K562 (cell line): ENCODE results near the gene GZMB. TPM values are rescaled to one million over a fixed set of nuclear protein-coding genes. Genes with fewer than 3 reads are reported as not detected.

ENCODE experiments used
- ATAC-seq: fragments of 200-7000 bp; cut with Tn5 transposase; 3 replicates; pipeline ENCODE4 v1.9.1; 2020; ENCODE audit warnings: moderate library complexity
- BruUV-seq: library from RNA; stranded (reverse); fragments of 400-500 nt; replicated peaks from 2 replicates; lab custom pipeline; 2021; lab: Mats Ljungman, UMichigan
- CTCF ChIA-PET: fragments of 300-600 bp; formaldehyde crosslinking; extraction: SDS; loops from one replicate; lab custom pipeline; 2021; ENCODE audit warnings: low intra/inter-chr PET ratio; lab: Yijun Ruan, JAX
- POLR2A ChIA-PET: fragments of 300-600, 350-650 bp; sonication (Branson Sonifier 250); formaldehyde crosslinking; extraction: SDS; loops from one replicate; lab custom pipeline; 2021; ENCODE audit warnings: antibody characterized with exemption, inconsistent platforms; lab: Yijun Ruan, JAX
- DNase-seq, 4 experiments: peaks; one replicate each; pipeline versions ENCODE4 v3.0.0 to v3.0.0-alpha.2; 2011 to 2018; ENCODE audit warnings: low spot score in 3 of 4, mixed read lengths in 3 of 4; ENCODE audit errors: extremely low read depth in 1 of 4
- FAIRE-seq: peaks from 2 replicates; lab custom pipeline; 2011; peaks lifted over from hg19 to GRCh38; lab: Jason Lieb, UNC
- H2AFZ ChIP-seq: 2 replicates; pipeline ENCODE4 v1.6.0; 2011; ENCODE audit warnings: low read depth, low read length, control low read depth, inconsistent platforms
- H3K27ac ChIP-seq: fragments of 200-600 bp; 3 replicates; pipeline ENCODE4 v1.8.0; 2011; ENCODE audit warnings: low read depth, mild to moderate bottlenecking, control low read depth, inconsistent platforms, low read length, moderate library complexity, mixed read lengths; ENCODE audit errors: extremely low read depth
- H3K27me3 ChIP-seq, 2 experiments: fragments of 300-600 bp in 1 of 2; 2 replicates in 1 of 2; 3 replicates in 1 of 2; pipeline versions ENCODE4 v1.6.0 to v1.8.0; 2011; ENCODE audit warnings: inconsistent platforms in 2 of 2, low read length in 2 of 2, mild to moderate bottlenecking in 1 of 2, mixed read lengths in 1 of 2, moderate library complexity in 1 of 2; ENCODE audit not compliant: control insufficient read depth in 2 of 2, insufficient read depth in 2 of 2
- H3K36me3 ChIP-seq: fragments of 300-600 bp; 3 replicates; pipeline ENCODE4 v1.8.0; 2011; ENCODE audit warnings: mild to moderate bottlenecking, low read length, inconsistent platforms; ENCODE audit not compliant: control insufficient read depth, insufficient read depth
- H3K4me1 ChIP-seq, 2 experiments: fragments of 200-600 bp in 1 of 2; replicated peaks in 1 of 2; 2 replicates in 1 of 2; 3 replicates in 1 of 2; pipeline versions ENCODE4 v1.5.1 to v1.8.0; 2011; ENCODE audit warnings: inconsistent platforms in 2 of 2, low read length in 2 of 2, mild to moderate bottlenecking in 1 of 2, mixed read lengths in 1 of 2, moderate library complexity in 1 of 2; ENCODE audit not compliant: control insufficient read depth in 2 of 2, insufficient read depth in 2 of 2
- H3K4me2 ChIP-seq: 2 replicates; pipeline ENCODE4 v1.6.1; 2011; ENCODE audit warnings: low read length, control low read depth, inconsistent platforms, mixed read lengths; ENCODE audit not compliant: insufficient read depth
- H3K4me3 ChIP-seq: fragments of 200-600 bp; sonication (generic), shearing (Covaris generic); 2 replicates; pipeline ENCODE4 v1.5.1; 2016; ENCODE audit warnings: control low read depth, inconsistent platforms
- H3K79me2 ChIP-seq: fragments of 200-600 bp; 3 replicates; pipeline ENCODE4 v1.8.0; 2011; ENCODE audit warnings: low read length, inconsistent platforms; ENCODE audit not compliant: control insufficient read depth, insufficient read depth
- H3K9ac ChIP-seq, 2 experiments: 2 replicates each; pipeline versions ENCODE4 v1.6.0 to v1.6.1; 2011; ENCODE audit warnings: low read depth in 2 of 2, low read length in 2 of 2, control low read depth in 1 of 2, inconsistent platforms in 1 of 2, mild to moderate bottlenecking in 1 of 2, mixed read lengths in 1 of 2; ENCODE audit not compliant: insufficient read depth in 1 of 2
- H3K9me1 ChIP-seq: one replicate; pipeline ENCODE4 v1.6.0; 2011; ENCODE audit warnings: inconsistent platforms, mild to moderate bottlenecking, low read length, moderate library complexity; ENCODE audit not compliant: control insufficient read depth, insufficient read depth
- H3K9me3 ChIP-seq: replicated peaks from 2 replicates; pipeline ENCODE4 v1.5.1; 2011; ENCODE audit warnings: low read depth, low read length, inconsistent platforms; ENCODE audit not compliant: control insufficient read depth, insufficient read depth
- H4K20me1 ChIP-seq: replicated peaks from 2 replicates; pipeline ENCODE4 v1.6.1; 2011; ENCODE audit warnings: low read length, inconsistent platforms, mixed read lengths; ENCODE audit not compliant: control insufficient read depth, insufficient read depth
- CTCFL ChIP-seq: IDR thresholded peaks from 2 replicates; pipeline ENCODE4 v1.6.1; 2011; ENCODE audit warnings: borderline replicate concordance, low read depth, mild to moderate bottlenecking, moderate library complexity, low read length; ENCODE audit not compliant: insufficient read depth, poor library complexity, severe bottlenecking
- EGR1 ChIP-seq: fragments of 450-650 bp; conservative IDR thresholded peaks from 2 replicates; pipeline ENCODE4 v1.6.1; 2017; ENCODE audit warnings: mild to moderate bottlenecking
- NR1H2 ChIP-seq: sonication (generic); formaldehyde crosslinking; IDR thresholded peaks from 2 replicates; pipeline ENCODE4 v1.4.0; 2020; ENCODE audit warnings: mild to moderate bottlenecking, missing genetic modification reagents
- THRA ChIP-seq: fragments of 450-650 bp; IDR thresholded peaks from 2 replicates; pipeline ENCODE4 v1.6.1; 2017; ENCODE audit warnings: mild to moderate bottlenecking, moderate library complexity
- U2AF1 ChIP-seq: fragments of 200-400 bp; formaldehyde crosslinking; optimal IDR thresholded peaks from 2 replicates; pipeline ENCODE3; 2017; ENCODE audit warnings: mild to moderate bottlenecking, low read depth, low read length, moderate library complexity
- ZBTB9 ChIP-seq: fragments of 450-650 bp; formaldehyde crosslinking; IDR thresholded peaks from 2 replicates; pipeline ENCODE4 v1.4.0; 2020; ENCODE audit warnings: mild to moderate bottlenecking, moderate library complexity
- ZNF407 ChIP-seq: fragments of 450-650 bp; IDR thresholded peaks from 2 replicates; pipeline ENCODE4 v1.6.1; 2016; ENCODE audit warnings: low read depth
- WGBS: fragments of 100-300 bp; shearing (Covaris generic); methylation state at CpG from one replicate; pipeline ENCODE4 v1.1.6; 2016; ENCODE audit warnings: low coverage, mixed read lengths; ENCODE audit not compliant: insufficient coverage; ENCODE audit errors: missing lambda C conversion rate; 5-methylcytosine and 5-hydroxymethylcytosine counted together
- in situ Hi-C: fragments of 300-500 bp; cut with MboI; formaldehyde crosslinking; loops from 4 replicates; pipeline ENCODE4 v1.15.0; 2018; ENCODE audit warnings: inconsistent platforms, mixed read lengths
- intact Hi-C: fragments of 100-400 bp; cut with micrococcal nuclease; formaldehyde crosslinking; loops from 2 replicates; pipeline ENCODE4 v1.14.2; 2022
- polyA plus RNA-seq, 8 experiments: library from polyadenylated mRNA; depleted of rRNA in 4 of 8; stranded (reverse) in 5 of 8; unstranded in 3 of 8; fragments of >200 nt; fragmentation: Nextera tagmentation in 2 of 8; fragmentation: Illumina TruSeq in 1 of 8; extraction: Ambion mirVana in 2 of 8; extraction: Trizol in 1 of 8; gene quantifications; 2 replicates each; pipeline versions ENCODE4 v1.2.1 to v1.2.3, GENCODE V29; 2011 to 2014; ENCODE audit warnings: inconsistent platforms in 1 of 8, missing spikeins in 1 of 8
- total RNA-seq, 7 experiments: library from RNA; depleted of rRNA in 6 of 7; stranded (reverse); fragments of >200 nt in 6 of 7; fragmentation: Illumina TruSeq in 2 of 7; extraction: Trizol in 2 of 7; gene quantifications; 2 replicates each; pipeline versions ENCODE4 v1.2.1 to v1.2.3, GENCODE V29; 2011 to 2021; ENCODE audit warnings: low replicate concordance in 1 of 7

Gene GZMB
- total and polyA plus RNA-seq, 9 of the 15 experiments (the other 6 are each of a cell fraction or from before 2014, with no cell fraction given), result 0.08 to 0.95 (median 0.68) TPM; not detected in 6

- in situ Hi-C loops, result no loop called here
- FAIRE-seq, result no peak
Observed at GRCh38 chr14:24669651-24670050, 35.7 kb upstream of the GZMB start.

More at GRCh38 chr14:24669651-24670050, 35.7 kb upstream of the GZMB start:
- 0% methylated on average over 1 of the region's 1 CpG for WGBS
- H2AFZ ChIP-seq, result no peak overlapping the region
- no peaks in the 10 kb centered on the region for H3K79me2 ChIP-seq
- BruUV-seq, result no TSS peak
- H3K27ac ChIP-seq, result no peak overlapping the region
- no peak for ATAC-seq
- no peak overlapping the region for H3K4me3 ChIP-seq
- no peaks in the 10 kb centered on the region; a peak in 1 of 5 replicates for H3K4me1 ChIP-seq
- intact Hi-C loops, result no loop called here
- POLR2A ChIA-PET, result no interaction called here
- H3K4me2 ChIP-seq, result no peak overlapping the region
- no peaks in the 10 kb centered on the region for H3K27me3 ChIP-seq
- H4K20me1 ChIP-seq, result no peaks in the 10 kb centered on the region
- H3K9me1 ChIP-seq, result no peaks in the 10 kb centered on the region
- DNase-seq, result no peak
- CTCF ChIA-PET, result no interaction called here
- no peaks in the 10 kb centered on the region for H3K36me3 ChIP-seq
- H3K9ac ChIP-seq, result no peak overlapping the region
- TF ChIP-seq EGR1 (no peak), ZNF407 (no peak), U2AF1 (no peak), THRA (no peak), CTCFL (no peak), NR1H2 (CRISPR knock-in tag) (no peak), ZBTB9 (CRISPR knock-in tag) (no peak)
- H3K9me3 ChIP-seq, result no peaks in the 10 kb centered on the region
